GM18520 (cell line): ENCODE measurements around the gene SHOC2.

Source experiments
- ATAC-seq: cut with Tn5 transposase; IDR thresholded peaks from one replicate; pipeline ENCODE4 v1.9.1; 2021; ENCODE audit not compliant: unreplicated experiment

Gene SHOC2

GRCh38 chr10:110944792-110945396 is 25.5 kb downstream of the SHOC2 start:
- ATAC-seq = no peak

GRCh38 chr10:110946496-110946895 is 27.1 kb downstream of the SHOC2 start:
- ATAC-seq = no peak

GRCh38 chr10:110947061-110947595 is 27.7 kb downstream of the SHOC2 start:
- ATAC-seq = no peak

- ATAC-seq = no peak
Measured at GRCh38 chr10:110951381-110951780, 32.0 kb downstream of the SHOC2 start.

DNA sequence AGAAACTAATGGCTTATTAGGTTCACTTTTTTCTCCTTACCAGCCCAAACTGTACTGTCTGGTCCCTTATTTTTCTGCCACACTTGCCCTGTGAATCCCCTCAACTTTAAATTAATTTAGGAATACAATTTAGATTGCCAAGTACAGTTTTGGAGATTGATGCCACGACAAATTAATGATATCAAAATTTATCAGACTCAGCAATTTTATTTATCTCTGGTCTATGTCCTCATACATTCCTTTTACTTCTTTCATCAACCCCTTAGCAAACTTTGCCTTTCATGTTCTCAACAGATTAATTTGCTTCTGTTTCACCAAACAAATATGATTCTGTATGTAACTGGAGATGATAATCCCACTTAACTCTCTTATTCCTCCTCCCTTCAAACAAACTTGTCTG is 38.2 kb downstream of the SHOC2 start:
- ATAC-seq = no peak

GRCh38 chr10:110959379-110960332 is 40.3 kb downstream of the SHOC2 start:
- ATAC-seq = no peak

GRCh38 chr10:110960333-110960712 is 40.9 kb downstream of the SHOC2 start:
- ATAC-seq = no peak

DNA sequence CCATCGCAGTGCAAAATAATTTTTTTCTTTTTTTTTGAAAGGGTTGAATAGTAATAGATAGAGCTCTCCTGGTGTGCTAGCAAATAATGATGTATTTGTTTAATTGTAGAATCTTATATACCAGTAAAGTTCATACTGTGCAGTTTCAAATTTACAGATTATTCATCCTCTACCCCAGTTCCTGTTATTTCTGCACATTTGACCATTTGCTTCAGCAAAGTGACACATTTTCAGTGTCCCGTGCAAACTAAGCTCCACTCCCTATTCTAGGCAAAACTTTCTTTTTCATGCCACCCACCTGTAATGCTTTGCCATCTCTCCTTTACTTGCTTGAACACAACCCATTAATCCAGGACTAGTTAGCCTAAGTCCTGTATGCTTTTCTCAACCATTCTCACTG is 43.0 kb downstream of the SHOC2 start:
- ATAC-seq = no peak

DNA sequence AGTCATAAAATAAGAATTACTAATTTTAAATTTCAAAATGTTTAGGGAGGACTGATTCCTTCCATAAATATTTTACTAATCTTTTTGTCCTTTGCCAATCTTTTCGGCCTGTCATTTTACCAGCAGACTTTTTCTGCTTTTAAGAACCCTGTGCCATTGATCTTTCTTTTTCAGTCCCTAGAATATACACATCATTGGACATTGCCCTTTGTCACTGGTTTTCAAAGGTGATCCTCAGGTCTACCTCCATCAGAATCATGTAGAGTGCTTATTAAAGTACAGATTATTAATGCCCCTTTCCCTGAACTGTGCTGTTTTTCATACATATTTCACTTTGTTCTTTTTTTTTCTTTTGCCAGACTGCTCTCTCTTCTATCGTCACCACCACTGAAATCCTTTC is 43.8 kb downstream of the SHOC2 start:
- ATAC-seq = no peak

GRCh38 chr10:110964681-110965080 is 45.3 kb downstream of the SHOC2 start:
- ATAC-seq = no peak

DNA sequence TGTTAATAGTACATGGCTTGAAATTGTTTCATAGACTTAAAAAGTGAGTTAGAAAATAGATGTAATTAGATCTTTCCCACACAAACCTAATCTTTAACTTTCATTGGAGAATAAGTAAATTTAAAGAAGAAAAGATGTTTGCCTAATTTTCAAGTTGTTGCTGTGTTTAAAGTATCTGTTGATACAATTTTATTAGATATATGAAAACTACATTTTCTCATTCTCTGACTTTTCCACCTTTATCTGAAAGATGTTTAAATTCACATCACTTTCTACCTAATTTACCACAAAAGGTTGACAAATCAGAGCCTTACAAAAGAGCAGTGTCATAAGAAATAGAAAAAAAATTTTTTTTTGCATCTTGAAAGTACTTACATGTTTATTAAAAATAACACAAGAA is 45.8 kb downstream of the SHOC2 start:
- no peak for ATAC-seq

- ATAC-seq = no peak
Measured at GRCh38 chr10:110966146-110966545, 46.7 kb downstream of the SHOC2 start.

GRCh38 chr10:110967009-110967630 is 47.7 kb downstream of the SHOC2 start:
- no peak for ATAC-seq

GRCh38 chr10:110967645-110968044 is 48.2 kb downstream of the SHOC2 start:
- peak; percentile 63 for ATAC-seq

DNA sequence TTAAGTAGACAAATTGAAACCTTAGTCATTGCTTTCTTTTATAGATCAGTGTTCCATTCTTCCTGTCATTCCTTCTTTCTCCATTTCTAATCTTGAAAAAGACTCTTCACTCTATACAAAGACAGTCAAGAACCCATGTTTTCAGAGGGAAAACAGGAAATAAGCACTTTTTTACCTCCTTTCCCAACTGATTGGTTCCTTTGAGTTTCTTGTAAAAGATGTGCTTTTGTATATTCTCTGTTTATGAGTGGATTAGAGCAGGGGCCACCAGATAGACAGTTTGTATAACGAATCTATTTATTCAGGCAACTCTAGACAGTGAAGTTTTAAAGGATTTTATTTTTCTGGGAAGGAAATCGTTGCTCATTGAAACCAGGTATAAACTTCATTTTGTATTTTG is 49.8 kb downstream of the SHOC2 start:
- no peak for ATAC-seq

- no peak for ATAC-seq
Measured at GRCh38 chr10:110971638-110972037, 52.2 kb downstream of the SHOC2 start.

DNA sequence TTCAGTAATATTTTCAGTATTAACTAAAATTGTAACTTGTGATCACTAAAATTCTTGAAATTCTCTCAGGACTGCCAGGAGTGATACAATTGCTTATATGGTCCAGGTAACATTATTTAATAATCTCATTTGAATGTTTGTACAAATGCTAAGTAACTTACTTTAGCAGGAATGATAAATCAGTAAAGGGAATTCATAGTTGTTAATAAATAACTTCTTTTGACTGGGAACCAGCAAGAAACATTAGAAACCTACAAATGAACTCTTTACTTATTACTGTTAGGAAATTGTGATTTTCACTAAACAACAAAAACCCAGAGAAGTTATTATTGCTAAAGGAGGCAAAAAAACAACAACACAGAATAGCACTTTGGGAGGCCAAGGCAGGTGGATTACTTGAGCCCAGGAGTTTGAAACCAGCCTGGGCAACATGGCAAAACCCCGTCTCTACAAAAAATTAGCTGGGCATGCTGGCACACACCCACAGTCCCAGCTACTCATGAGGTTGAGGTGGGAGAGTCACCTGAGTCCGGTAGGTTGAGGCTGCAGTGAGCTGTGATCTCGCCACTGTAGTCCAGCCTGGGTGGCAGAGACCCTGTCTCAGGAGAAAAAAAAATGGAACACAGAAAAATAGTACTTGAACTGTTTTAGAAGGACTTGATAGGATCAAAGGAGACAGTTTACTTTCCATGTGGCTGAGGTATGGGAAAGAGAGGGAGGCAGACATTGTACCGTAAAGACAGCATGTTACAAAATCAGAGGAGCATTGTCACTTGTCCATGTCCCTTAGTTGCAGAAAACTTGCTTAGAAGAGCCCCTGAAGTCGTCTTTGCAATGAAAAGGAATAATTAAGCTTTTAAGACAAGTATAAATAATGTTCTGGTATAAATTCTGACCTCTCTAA is 53.1 kb downstream of the SHOC2 start:
- no peak for ATAC-seq

DNA sequence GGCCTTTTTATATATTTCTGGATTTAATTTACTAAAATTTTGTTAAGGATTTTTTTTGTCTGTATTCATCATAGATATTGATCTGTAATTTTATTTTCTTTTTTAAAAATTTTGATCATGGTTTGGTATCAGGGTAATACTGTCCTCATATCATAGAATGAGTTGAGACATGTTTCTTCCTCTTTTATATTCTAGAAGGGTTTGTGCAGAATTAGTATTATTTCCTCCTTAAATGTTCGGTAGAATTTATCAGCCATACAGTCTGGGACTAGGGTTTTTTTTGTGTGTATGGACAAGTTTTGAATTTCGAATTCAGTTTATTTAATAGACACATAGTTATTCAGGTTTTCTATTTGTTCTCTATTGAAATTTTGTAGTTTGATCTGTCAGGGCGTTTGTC is 54.0 kb downstream of the SHOC2 start:
- no peak for ATAC-seq

GRCh38 chr10:110976577-110976976 is 57.2 kb downstream of the SHOC2 start:
- no peak for ATAC-seq

DNA sequence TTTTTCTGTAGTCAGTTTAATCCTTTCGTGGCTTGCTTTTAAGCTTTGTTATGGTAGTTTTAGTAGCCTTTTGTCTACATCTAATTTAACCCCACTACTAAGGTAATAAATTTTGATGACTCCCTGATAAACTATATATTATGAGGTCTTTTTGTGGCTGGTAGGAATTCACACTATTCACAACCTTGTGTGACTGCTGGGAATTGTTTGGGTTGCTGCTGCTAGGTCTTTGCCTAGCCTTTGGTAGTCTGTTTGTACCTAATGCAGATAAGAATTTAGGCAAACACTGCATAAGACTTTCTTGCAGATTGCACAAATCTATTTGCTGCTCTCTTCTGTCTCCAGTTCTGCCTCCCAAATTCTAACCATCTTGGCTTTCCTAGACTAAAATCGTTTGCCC is 58.3 kb downstream of the SHOC2 start:
- no peak for ATAC-seq

DNA sequence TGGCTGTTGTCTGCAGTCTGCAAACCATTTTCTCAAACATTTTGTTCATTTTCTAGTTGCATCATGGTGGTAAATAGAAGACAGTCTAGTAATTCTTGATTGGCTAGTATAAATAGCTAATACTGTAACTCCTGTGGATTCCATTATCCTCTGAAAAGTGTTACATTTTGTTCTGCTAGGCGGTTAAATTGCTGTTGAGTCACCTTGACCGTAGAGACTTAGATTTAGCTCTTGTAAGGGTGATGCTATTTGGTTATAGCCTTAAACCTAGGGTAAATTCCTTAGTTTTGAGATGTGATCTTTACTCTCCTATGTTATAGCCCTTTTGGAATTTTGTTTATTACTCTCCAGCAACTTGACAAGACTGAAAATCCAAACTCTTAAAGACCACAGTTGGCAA is 58.8 kb downstream of the SHOC2 start:
- ATAC-seq = no peak
